Mesothelial cell of epicardium (in vitro differentiated cells): ENCODE measurements around the gene KCNJ14. TPM values are rescaled to one million over a fixed set of nuclear protein-coding genes. Genes with fewer than 3 reads are reported as not detected.

Experiments used
- DNase-seq, 2 experiments: peaks; one replicate each; pipeline ENCODE4 v3.0.0; 2021; ENCODE audit warnings: low spot score in 2 of 2; ENCODE audit not compliant: unreplicated experiment in 2 of 2
- H3K27ac Mint-ChIP-seq: 2 replicates; pipeline ENCODE4 v1.8.0; 2021; ENCODE audit warnings: mixed read lengths
- H3K27me3 Mint-ChIP-seq: 2 replicates; pipeline ENCODE4 v1.8.0; 2021; ENCODE audit warnings: low read depth, mixed read lengths
- H3K36me3 Mint-ChIP-seq: 2 replicates; pipeline ENCODE4 v1.8.0; 2021; ENCODE audit warnings: mixed read lengths
- H3K4me1 Mint-ChIP-seq: 2 replicates; pipeline ENCODE4 v1.8.0; 2021; ENCODE audit warnings: mixed read lengths
- H3K4me3 Mint-ChIP-seq: 2 replicates; pipeline ENCODE4 v1.8.0; 2021; ENCODE audit warnings: mild to moderate bottlenecking, moderate library complexity, mixed read lengths
- H3K9me3 Mint-ChIP-seq: 2 replicates; pipeline ENCODE4 v1.8.0; 2021; ENCODE audit warnings: mixed read lengths
- total RNA-seq: library from RNA; stranded (reverse); gene quantifications from 3 replicates; pipeline ENCODE4 v1.2.1, GENCODE V29; 2021
- TF ChIP-seq, protein P1 (sequence below): fragments of 200-600 bp; sonication (generic); IDR thresholded peaks from one replicate; pipeline ENCODE4 v1.5.0; 2021; ENCODE audit warnings: antibody characterized with exemption; ENCODE audit not compliant: unreplicated experiment

Gene KCNJ14
- total RNA-seq, 1 donor from 2014 or later: 2.7 TPM

DNA sequence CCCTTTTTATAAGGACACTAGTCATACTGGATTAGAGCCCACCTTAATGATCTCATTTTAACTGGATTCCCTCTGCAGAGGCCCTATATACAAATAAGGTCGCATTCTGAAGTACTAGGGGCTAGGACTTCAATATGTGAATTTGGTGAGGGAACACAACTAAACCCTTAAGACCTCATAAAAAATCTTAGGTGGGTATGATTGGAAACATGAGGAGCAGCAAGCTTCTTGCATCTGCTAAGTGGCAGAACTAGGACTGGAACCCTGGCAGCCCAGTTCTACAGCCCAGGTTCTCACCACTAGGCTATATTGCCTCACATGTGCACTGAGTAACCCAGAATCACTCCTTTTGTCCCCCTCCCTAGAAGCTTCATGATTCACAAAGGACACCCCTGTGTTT lies 26.7 kb upstream of the KCNJ14 start:
- no peak overlapping the region for H3K4me3 Mint-ChIP-seq
- H3K4me1 Mint-ChIP-seq: peaks cover 5% of the 10 kb centered on the region
- H3K36me3 Mint-ChIP-seq: peaks cover 16% of the 10 kb centered on the region
- H3K27me3 Mint-ChIP-seq: no peaks in the 10 kb centered on the region
- peaks cover 5% of the 10 kb centered on the region for H3K9me3 Mint-ChIP-seq
- TF ChIP-seq, protein P1, sequence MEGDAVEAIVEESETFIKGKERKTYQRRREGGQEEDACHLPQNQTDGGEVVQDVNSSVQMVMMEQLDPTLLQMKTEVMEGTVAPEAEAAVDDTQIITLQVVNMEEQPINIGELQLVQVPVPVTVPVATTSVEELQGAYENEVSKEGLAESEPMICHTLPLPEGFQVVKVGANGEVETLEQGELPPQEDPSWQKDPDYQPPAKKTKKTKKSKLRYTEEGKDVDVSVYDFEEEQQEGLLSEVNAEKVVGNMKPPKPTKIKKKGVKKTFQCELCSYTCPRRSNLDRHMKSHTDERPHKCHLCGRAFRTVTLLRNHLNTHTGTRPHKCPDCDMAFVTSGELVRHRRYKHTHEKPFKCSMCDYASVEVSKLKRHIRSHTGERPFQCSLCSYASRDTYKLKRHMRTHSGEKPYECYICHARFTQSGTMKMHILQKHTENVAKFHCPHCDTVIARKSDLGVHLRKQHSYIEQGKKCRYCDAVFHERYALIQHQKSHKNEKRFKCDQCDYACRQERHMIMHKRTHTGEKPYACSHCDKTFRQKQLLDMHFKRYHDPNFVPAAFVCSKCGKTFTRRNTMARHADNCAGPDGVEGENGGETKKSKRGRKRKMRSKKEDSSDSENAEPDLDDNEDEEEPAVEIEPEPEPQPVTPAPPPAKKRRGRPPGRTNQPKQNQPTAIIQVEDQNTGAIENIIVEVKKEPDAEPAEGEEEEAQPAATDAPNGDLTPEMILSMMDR: no peak
- DNase-seq: no peak
- no peak overlapping the region for H3K27ac Mint-ChIP-seq

DNA sequence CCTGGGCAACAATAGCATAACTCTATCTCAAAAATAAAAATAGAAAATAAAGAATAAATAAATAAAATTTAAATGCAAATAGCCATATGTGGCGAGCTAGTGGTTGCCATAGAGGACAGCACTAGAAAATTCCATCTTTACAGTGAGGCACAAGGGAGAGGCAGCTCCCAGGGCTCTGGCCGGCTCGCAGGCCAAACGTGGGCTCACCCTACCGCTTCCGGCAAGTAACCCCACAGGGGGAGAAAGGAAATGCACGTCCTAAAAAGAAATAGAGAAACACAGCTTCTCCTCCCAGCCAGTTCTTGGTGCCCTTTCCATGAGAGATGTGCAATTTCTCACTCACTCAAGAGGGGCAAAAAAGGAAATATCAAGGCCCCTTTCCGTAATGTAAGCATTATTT lies 22.0 kb upstream of the KCNJ14 start:
- peaks cover 5% of the 10 kb centered on the region for H3K9me3 Mint-ChIP-seq
- no peak overlapping the region for H3K27ac Mint-ChIP-seq
- TF ChIP-seq, protein P1: no peak
- H3K4me3 Mint-ChIP-seq: no peak overlapping the region
- no peaks in the 10 kb centered on the region for H3K4me1 Mint-ChIP-seq
- DNase-seq: no peak
- peaks cover 16% of the 10 kb centered on the region for H3K36me3 Mint-ChIP-seq
- H3K27me3 Mint-ChIP-seq: no peaks in the 10 kb centered on the region

DNA sequence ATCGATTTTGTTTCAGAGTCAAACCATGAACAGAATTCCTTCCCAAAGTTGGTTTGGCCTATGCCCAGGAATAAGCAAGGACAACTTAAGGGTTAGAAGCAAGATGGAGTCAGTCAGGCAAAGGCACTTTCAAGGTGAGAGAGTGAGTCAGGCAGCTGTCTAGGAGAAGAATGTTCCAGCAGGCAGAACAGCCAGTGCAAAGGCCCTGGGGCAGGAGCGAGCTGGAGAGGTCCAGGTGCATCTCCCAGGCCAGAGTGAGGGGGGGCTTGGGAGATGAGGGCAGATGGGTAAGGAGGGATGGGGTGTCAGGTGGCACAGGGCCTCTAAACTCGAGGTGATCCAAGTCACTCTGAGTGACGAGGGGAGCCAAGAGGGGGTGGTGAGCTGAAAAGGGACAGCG lies 18.8 kb upstream of the KCNJ14 start:
- no peaks in the 10 kb centered on the region for H3K9me3 Mint-ChIP-seq
- peaks cover 3% of the 10 kb centered on the region for H3K36me3 Mint-ChIP-seq
- TF ChIP-seq, protein P1: no peak
- H3K4me1 Mint-ChIP-seq: no peaks in the 10 kb centered on the region
- H3K27ac Mint-ChIP-seq: no peak overlapping the region
- DNase-seq: no peak
- no peak overlapping the region for H3K4me3 Mint-ChIP-seq
- no peaks in the 10 kb centered on the region for H3K27me3 Mint-ChIP-seq

DNA sequence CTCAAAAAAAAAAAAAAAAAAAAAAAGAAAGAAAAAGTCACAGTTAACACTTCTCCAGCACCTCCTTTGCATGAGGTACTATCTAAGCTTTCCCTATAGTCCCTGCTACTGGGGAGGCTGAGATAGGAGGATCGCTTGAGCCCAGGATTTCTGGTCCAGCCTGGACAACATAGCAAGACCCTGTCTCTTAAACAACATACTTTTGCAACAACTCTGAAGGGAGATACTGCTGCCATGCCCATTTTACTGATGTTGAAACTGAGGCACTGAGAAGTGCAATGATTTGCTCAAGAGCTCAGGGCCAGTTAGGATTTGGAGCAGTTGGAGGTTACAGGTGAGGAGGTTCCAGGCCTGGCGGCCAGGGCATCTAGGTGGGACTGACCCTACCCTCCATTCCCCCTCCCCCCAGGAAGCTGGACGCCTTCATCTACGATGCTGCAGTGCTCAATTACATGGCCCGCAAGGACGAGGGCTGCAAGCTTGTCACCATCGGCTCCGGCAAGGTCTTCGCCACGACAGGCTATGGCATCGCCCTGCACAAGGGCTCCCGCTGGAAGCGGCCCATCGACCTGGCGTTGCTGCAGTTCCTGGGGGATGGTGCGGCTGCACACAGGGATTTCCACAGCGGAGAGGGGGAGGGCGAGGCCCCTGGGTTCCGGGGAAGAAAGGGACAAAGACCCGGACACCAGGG lies 13.9 kb upstream of the KCNJ14 start:
- TF ChIP-seq, protein P1: no peak
- no peak for DNase-seq
- H3K4me3 Mint-ChIP-seq: no peak overlapping the region
- H3K4me1 Mint-ChIP-seq: peaks cover 15% of the 10 kb centered on the region
- H3K36me3 Mint-ChIP-seq: peaks cover 10% of the 10 kb centered on the region
- H3K27ac Mint-ChIP-seq: no peak overlapping the region
- no peaks in the 10 kb centered on the region for H3K27me3 Mint-ChIP-seq
- H3K9me3 Mint-ChIP-seq: no peaks in the 10 kb centered on the region

DNA sequence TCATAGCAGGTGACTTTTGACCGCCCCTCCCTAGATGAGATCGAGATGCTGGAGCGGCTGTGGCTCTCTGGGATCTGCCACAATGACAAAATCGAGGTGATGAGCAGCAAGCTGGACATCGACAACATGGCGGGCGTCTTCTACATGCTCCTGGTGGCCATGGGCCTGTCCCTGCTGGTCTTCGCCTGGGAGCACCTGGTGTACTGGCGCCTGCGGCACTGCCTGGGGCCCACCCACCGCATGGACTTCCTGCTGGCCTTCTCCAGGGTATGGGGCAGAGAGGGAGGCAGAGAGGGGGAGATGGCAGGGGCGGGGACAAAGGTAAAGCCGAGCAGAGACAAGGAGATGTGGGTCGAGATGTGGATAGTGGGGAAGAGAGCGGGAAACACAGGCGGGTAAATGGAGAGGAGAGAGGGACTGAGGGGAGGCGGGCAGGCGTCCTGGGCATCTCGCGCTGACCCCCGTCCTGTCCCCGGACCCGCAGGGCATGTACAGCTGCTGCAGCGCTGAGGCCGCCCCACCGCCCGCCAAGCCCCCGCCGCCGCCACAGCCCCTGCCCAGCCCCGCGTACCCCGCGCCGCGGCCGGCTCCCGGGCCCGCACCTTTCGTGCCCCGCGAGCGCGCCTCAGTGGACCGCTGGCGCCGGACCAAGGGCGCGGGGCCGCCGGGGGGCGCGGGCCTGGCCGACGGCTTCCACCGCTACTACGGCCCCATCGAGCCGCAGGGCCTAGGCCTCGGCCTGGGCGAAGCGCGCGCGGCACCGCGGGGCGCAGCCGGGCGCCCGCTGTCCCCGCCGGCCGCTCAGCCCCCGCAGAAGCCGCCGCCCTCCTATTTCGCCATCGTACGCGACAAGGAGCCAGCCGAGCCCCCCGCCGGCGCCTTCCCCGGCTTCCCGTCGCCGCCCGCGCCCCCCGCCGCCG lies 13.0 kb upstream of the KCNJ14 start:
- H3K36me3 Mint-ChIP-seq: peaks cover 10% of the 10 kb centered on the region
- H3K4me1 Mint-ChIP-seq: peaks cover 16% of the 10 kb centered on the region
- H3K4me3 Mint-ChIP-seq: no peak overlapping the region
- no peak for DNase-seq
- no peaks in the 10 kb centered on the region for H3K9me3 Mint-ChIP-seq
- no peak overlapping the region for H3K27ac Mint-ChIP-seq
- TF ChIP-seq, protein P1: no peak
- no peaks in the 10 kb centered on the region for H3K27me3 Mint-ChIP-seq
